GM19324 (cell line): Measurements from ENCODE around the gene HMGN3.
"Not testable (repeated sequence)": the region's sequence is repeated elsewhere in the genome, so short reads cannot be mapped to it uniquely, and the experiment has no call there.

Experiments
- ATAC-seq: cut with Tn5 transposase; IDR thresholded peaks from one replicate; pipeline ENCODE4 v1.9.1; 2021; ENCODE audit warnings: mild to moderate bottlenecking, moderate library complexity; ENCODE audit not compliant: unreplicated experiment, low FRiP score

Gene HMGN3

DNA sequence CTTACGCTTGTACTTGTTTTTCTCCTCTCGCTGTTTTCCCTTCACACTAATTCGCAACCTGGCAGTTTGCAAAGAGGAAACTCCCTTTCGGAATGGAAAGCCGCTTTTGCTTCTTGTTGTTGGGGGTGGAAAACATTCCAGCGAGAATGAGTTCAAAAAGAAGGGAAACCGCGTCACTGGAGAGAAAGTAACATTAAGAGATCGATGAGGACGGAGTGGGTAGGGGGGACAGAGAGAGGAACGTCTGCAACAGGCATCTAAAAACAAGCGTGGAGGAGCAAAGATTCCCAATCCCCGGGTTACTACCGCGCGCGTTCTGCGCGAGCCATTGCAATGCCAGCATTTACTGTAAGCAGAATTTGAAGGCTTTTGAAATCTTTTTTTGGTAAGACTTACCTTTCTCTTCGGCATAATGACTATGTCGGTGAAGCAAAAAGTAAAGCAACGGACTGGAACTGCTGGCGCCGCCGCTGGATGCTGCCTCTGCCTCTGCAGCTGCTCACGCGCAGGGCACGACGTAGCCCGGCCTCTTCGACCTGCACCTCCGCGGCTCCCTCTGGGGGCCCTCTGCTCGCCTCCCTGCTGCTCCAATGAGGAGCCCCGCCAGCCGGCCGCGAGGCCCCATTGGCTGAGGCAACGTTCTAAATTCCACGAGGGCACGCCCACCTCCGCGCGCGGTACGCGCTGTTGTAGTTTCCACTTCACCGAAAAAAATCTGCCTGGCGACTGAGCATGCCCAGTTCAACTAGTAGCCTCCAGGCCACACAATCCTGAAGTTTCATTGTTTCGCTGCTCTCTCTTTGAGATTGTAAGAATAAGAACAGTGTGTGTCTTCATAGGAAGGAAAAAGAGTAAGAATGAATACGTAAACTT is at the start of gene HMGN3:
HMGN3 (minus strand) TSS at position 533 of the 873 bp plus-strand sequence.
- ATAC-seq, result peak; percentile 97

DNA sequence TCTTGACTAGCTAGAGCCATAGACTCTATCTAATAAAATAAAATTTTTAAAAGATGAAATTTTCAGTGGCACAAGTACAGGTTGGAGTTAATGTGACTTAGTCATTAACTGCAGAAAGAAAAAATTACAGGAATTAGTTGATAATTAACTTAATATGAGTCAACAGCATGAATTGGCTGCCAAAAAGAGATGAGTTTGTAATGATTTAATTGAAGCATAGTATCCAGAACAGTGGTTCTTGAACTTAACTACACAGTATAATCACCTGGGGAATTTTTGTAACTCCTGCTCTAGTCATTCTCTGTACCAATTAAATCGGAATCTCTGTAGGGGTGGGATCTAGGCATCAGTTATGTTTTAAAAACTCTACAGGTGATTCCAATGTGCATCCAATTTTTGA is 46.3 kb upstream of the HMGN3 start:
- no peak for ATAC-seq

DNA sequence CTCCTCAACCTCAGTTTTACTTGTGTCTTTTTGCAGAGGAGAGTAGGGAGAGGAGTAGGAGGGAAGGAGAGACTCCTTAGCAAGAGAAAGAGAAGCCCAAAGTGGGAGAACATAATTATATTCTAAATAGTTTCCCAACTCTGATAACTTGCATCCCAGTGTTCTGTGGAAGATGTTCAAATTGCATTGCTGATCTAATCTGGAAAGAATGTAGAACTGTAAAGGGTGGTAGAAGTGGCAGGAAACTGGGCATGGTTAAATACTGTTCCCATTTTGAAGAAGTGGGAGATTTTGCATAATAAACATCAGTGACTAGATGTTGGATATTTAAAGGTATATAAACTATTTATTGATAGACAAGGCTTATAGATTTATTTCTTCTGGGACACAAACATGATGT is 42.6 kb upstream of the HMGN3 start:
- ATAC-seq, result no peak

DNA sequence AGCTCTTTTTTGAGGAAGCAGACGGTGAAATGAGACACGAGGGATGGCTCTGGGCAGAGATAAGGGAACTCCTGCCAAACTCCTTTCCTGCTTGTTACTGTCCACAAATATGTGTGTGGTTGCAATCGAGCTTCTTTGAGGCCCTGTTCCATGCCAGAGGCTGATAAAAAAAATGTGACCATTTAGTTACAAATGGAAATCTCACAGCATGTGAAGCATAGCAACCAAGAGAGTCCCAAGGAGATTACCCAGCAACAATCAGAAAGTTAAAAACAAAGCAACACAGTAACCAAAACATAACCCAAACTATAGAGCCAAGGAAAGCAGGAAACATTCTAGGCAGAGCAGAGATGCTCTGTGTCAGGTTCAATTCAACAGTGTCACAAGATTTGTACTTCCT is 35.4 kb upstream of the HMGN3 start:
- no peak for ATAC-seq

DNA sequence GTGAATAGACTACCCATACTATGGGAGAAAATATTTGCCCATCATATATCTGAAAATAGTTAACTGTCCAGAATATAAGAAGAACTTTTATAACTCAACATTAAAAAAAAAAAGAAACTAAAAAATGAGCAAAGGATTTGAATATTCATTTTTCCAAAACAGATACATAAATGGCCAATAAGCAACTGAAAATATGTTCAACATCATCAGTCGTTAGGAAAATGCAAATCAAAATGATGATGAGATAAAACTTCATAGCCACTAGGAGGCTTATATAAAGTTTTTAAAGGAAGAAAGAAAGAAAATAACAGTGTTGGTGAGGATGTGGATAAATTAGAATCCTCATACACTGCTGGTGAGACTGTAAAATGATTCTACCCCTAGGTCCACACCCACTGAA is 32.6 kb upstream of the HMGN3 start:
- no peak for ATAC-seq

DNA sequence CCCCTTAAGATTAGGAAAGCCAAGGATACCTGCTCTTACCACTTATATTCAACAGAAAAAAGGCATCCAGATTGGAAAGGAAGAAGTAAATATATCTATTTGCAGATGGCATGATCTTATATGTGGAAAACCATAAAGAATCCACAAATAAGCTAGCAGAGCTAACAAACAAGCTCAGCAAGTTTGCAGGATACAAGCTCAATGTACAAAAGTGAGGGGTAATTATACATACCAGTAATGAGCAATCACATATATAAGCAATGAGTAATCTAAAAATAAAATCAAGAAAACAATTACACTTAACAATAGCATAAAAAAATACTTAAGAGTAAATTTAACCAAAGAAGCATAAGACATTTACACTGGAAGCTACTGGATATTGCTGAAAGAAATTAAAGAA is 31.6 kb upstream of the HMGN3 start:
- no peak for ATAC-seq

DNA sequence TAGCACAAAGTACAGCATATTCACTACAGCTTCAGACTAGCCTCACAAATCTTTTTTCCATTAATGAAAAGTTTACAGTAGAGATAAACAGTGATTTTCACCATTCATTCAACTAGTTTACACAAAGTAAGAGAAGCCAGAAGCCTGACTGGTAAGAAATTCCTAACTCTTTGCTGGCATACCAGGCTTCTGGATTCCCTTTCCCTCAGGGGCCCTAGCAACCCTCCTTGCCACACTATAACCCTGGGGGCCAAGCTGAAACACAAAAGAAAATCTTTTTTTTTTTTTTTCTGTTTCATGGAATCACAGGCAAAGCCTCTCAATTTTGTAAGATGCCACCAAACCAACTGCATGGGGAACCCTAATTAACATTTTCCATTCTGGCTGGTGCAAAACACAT is 28.9 kb upstream of the HMGN3 start:
- no peak for ATAC-seq

DNA sequence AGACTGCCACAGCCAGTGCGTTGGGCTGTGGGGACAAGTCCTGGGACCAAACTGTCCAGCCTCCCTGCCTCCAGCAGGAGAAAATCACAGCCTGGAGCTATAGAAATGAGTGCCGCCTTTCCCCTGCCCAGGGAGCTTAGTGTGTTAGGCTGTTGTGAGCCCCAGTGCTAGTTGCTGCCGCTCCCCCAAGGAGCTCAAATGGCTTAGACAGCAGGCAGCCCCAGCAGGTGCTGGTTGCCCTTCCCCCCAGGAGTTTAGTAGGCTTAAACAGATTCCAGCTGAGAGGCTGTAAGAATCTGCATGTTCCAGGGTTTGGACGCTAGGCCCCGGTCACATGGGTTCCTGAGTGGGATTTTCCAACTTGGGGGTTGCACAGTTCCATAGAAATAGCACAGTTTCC is 27.2 kb upstream of the HMGN3 start:
- ATAC-seq, result no peak

DNA sequence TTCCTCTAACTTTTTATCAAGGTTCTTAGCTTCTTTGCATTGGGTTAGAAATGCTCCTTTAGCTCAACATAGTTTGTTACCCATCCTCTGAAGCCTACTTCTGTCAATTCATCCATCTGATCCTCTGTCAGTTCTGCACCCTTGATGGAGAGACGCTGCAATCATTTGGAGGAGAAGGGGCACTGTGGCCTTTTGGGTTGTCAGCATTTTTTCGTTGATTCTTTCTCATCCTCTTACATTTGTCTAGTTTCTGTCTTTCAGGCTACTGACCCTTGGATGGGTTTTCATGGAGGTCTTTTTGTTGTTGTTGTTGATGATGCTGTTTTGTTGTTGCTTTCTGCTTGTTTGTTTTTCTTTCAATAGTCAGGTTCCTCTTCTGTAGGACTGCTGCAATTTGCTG is 26.3 kb upstream of the HMGN3 start:
- no peak for ATAC-seq

DNA sequence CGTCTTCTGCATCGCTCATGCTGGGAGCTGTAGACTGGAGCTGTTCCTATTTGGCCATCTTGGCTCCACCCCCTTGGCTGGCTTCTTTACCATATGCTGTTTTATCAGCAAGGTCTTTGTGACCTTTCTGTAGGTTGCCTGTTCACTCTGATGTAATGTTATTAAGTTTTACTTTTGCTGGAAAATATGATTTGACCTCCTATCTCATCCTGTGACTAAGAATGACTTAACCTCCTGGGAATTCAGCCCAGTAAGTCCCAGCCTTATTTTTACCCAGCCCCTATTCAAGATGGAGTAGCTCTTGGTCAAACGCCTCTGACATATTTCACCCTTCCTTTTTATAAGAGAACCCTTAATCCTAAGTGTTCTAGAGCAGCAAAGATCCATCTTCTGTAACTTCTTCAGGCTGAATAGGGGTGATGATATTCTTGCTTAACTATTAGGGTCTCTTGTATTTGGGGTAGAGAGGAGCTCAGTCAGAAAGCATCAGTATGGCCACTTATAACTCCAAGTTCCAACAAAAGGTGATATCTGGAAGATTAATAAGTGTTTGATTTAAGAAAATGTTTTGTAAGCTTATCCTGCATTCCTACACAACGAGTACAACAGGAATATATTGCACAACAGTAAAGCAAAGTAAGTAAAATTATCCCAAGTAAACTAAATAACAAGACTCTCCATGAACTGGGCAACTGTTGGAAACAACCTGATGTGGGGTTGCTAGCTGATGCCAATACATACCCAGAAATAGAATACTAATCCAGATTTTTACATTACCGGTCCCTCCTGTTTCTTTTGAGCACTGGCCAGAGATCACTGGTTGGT is 23.1 kb upstream of the HMGN3 start:
- no peak for ATAC-seq

DNA sequence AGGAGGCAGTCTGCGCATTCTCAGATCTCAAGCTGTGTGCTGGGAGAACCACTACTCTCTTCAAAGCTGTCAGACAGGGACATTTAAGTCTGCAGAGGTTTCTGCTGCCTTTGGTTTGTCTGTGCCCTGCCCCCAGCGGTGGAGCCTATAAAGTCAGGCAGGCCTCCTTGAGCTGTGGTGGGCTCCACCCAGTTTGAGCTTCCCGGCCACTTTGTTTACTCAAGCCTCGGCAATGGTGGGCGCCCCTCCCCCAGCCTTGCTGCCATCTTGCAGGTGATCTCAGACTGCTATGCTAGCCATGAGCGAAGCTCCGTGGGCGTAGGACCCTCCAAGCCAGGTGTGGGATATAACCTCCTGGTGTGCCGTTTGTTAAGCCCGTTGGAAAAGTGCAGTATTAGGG is 22.3 kb upstream of the HMGN3 start:
- not testable (repeated sequence) for ATAC-seq

DNA sequence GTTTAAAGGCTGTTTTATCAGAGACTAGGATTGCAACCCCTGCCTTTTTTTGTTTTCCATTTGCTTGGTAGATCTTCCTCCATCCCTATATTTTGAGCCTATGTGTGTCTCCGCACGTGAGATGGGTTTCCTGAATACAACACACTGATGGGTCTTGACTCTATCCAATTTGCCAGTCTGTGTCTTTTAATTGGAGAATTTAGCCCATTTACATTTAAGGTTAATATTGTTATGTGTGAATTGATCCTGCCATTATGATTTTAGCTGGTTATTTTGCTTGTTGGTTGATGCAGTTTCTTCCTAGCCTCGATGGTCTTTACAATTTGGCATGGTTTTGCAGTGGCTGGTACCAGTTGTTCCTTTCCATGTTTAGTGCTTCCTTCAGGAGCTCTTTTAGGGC is 20.6 kb upstream of the HMGN3 start:
- ATAC-seq, result not testable (repeated sequence)

DNA sequence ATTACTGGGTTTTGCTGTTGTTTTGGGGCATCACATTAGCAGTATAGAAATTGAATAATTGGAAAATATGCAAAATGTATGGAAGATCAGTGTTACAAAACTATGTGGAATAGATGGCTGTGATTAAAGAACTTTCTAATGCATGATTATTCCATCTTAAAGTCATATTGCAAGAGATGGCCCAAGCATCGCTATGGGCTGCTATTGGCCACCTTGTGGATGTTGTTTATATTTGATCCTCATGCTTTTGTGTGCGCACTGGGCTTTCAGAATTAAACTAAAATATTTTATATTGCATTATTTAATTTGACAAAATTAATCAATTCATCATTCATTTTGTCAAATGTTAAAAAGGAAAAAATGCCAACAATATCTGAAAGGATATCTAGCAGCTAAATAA is 16.1 kb upstream of the HMGN3 start:
- no peak for ATAC-seq

DNA sequence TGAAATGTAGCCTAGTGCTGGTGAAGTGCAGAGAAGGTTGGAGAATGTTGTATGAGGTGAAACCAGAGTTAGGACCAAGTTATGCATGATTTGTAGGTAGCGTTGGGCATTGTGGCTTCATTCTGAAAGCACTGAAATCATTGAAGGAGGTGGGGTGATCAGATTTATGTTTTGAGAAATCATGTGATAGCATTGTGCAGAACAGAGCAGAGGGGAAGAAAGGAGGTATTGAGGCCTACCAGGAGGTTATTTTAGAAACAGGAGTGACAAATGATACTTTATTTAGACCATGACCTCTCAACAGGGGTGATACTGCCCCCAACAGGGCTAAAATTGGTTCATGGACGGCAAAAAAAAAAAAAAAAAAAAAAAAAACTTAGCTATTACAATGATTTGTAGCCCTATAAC is 15.6 kb upstream of the HMGN3 start:
- peak; percentile 47 for ATAC-seq

DNA sequence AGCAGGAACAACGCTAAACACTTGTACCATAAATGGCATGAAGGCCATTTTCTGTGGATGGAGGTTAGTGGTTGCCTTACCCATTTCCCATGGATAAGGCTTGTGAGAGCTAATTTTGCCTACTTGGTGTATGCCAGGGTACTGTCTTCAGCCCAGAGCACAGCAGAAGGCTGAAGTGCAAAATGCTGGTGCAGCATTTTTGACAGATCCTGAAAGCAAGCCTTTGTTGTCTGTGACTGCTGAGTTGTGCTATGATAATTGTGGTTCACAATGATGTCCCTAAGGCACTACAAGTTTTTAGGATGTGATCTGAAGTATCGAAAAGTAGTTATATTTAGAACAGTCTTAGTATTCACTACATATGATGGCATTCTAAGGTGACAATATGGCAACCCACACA is 14.7 kb upstream of the HMGN3 start:
- ATAC-seq, result no peak

DNA sequence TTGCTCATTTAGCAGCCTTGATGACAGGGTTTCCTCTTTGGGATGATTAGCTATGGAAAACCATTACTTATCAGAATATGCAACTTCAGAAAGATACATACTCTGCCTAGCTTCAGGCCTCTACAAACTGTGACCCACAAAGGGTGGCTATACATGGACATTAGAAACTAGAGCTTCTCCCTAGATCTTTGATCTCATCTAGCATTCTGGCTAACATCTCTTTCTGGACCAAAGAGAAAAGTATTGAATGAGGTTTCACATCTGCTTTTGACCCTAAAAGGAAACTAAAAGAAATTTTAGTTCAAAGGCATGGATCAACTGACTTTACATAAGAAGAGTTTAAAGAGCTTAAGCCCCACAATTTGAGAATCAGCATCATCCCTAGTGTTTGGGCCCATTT is 12.4 kb upstream of the HMGN3 start:
- ATAC-seq, result peak; percentile 84

DNA sequence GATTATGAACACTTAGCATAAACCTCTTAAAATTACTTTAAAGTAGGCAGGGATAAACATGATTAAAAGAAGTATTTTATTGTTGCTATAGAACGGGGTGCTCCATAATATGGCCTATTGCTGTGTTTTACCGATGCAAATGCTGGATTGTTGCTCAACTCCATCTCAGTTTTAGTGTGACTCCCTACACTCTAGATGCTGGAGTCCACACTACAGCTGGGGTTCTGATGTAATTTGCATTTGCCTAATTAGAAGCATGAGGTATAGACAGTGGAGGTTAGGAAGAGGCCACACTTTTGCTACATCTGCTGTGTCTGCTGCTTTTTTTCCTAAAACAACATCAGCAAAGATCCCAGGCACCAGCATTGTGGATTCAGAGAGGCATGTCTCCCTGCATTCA is 6.7 kb upstream of the HMGN3 start:
- no peak for ATAC-seq

DNA sequence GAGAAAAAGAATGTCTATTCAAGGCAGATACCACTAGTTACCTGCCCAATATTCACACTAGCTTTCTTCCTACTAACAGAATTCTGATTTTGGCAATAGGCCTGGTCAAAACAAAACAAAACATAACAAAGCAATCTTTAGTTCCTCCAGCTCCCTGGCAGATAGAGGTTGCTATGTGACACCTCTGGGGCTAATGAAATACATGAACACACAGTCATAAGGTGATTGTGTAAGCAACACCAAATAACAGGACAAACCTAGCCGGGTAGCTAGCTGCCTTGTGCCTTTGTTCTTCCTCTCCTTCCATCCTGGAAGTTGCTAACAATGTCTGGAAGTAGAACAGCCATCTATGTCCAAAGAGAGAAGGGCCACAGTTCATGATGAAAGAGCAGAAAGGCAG is 6.0 kb upstream of the HMGN3 start:
- ATAC-seq, result no peak

DNA sequence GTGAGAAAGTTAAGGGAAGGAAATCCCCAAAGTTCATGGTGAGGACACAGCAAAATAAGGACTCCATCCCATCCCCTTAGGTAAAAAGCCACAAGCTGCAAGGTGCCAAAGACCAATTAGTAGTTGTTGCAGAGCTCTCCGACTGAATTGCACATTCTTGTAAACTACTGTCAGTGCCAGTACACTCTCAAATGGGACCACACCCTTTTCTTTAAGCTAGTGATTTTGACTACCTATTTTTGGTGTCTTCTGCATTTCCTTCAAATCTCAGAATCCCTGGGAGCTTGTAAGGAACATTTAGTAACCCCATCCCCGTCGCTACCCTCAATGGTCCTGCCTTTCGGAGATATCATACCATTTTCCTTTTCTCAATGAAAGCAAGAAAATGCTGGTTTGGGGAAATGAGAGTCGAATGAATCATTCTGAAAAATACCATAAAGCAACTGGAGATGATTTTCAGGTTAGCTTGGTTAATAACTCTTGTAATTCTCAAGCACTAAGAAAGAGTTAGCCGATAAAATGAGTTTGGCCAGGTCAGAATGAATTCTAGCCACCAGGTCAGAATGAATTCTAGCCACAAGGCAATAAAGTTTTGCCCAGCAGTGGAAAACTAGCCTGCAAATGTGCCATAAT is 5.2 kb upstream of the HMGN3 start:
- ATAC-seq, result peak; percentile 47

DNA sequence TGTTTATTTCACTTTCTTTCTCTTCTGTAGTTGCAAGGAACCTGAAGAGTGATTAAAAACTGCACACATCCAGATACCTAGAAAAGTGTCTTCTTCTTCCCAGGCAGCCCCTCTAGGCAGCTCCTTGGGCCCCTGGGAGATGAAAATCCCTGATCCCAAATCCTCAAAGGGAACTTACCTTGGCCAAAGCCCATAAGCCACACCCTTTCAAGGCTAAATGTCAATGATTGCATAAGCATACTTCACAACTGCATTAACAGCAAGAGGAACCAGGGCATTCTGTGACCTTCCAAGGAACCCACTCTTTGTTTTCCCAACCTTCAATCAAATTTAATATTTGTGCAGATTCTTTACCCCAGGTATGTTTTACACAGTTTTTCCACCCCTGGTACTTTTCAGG is 4.4 kb upstream of the HMGN3 start:
- no peak for ATAC-seq

DNA sequence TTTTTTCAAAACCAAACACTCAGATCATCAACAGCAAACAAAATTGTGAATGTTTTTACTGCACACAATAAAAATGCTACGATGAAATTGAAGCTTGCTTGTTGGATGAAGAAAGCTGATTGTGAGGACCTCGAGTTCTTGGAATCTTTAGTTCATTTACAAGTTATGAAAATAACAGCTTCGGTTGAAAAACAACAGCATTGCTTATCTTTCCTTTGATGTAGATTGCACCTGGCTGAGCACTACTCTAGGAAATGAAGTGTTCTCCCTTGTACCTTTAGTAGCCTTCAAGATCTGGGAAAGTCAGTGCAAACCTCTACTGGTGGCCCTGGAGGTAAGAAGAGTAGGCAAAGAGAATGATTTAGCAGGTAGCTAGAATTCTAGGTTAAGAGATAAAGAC is 2.2 kb upstream of the HMGN3 start:
- no peak for ATAC-seq
